ENCODE results near the gene TCF25.
"Not testable (repeated sequence)": the region's sequence is repeated elsewhere in the genome, so short reads cannot be mapped to it uniquely, and the experiment has no call there.

Gene TCF25

DNA sequence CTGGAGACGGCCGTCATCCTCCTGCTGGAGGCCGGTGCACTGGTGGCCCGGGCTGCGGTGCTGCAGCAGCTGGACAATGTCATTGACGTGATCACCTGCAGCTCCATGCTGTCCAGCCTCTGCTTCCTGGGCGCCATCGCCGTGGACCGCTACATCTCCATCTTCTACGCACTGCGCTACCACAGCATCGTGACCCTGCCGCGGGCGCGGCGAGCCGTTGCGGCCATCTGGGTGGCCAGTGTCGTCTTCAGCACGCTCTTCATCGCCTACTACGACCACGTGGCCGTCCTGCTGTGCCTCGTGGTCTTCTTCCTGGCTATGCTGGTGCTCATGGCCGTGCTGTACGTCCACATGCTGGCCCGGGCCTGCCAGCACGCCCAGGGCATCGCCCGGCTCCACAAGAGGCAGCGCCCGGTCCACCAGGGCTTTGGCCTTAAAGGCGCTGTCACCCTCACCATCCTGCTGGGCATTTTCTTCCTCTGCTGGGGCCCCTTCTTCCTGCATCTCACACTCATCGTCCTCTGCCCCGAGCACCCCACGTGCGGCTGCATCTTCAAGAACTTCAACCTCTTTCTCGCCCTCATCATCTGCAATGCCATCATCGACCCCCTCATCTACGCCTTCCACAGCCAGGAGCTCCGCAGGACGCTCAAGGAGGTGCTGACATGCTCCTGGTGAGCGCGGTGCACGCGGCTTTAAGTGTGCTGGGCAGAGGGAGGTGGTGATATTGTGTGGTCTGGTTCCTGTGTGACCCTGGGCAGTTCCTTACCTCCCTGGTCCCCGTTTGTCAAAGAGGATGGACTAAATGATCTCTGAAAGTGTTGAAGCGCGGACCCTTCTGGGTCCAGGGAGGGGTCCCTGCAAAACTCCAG is 46.4 kb downstream of the TCF25 start:
- DNase-seq (ENCODE audit: low read depth in 1 of 2, low spot score in 1 of 2), result no peak

DNA sequence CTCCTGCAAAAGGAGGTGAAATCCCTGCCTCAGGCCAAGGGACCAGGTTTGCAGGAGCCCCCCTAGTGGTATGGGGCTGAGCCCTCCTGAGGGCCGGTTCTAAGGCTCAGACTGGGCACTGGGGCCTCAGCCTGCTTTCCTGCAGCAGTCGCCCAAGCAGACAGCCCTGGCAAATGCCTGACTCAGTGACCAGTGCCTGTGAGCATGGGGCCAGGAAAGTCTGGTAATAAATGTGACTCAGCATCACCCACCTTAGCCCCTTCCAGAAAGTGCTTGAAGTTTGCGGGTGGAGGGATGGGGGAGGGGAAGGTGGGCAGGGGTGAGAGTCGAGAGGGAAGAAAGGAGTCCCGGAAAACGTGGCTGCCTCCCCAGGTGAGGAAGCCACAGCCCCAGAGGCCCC is 47.3 kb downstream of the TCF25 start:
- no peak for DNase-seq (ENCODE audit: low read depth in 1 of 2, low spot score in 1 of 2)

DNA sequence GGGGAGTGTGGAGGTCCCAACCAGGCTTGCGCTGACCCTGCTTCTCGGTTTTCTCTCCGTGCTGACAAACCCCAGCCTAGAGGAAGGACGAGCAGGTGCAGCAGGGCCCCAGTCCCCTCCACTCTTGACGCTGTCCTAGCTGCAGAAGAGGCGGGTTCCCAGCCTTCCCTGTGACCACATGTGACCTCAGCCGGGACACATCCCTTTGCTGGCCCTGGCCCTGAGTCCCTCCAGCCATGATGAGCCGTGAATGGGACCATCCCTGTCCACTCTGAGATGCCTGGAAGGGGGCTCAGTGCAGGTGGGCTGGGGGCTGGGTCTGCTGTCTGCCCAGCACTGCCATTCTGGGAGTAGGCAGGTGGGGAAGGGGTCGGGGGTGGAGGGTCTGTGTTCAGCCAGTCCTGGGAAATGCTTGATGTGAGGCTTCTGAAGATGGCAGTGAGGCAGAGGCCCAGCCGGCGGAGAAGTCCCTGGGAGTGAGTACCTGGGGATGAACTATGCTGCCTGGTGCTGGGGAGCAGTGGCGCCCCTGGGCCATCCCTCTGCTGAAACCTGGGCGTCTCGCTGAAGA is 47.8 kb downstream of the TCF25 start:
- DNase-seq (ENCODE audit: low read depth in 1 of 2, low spot score in 1 of 2), result no peak

DNA sequence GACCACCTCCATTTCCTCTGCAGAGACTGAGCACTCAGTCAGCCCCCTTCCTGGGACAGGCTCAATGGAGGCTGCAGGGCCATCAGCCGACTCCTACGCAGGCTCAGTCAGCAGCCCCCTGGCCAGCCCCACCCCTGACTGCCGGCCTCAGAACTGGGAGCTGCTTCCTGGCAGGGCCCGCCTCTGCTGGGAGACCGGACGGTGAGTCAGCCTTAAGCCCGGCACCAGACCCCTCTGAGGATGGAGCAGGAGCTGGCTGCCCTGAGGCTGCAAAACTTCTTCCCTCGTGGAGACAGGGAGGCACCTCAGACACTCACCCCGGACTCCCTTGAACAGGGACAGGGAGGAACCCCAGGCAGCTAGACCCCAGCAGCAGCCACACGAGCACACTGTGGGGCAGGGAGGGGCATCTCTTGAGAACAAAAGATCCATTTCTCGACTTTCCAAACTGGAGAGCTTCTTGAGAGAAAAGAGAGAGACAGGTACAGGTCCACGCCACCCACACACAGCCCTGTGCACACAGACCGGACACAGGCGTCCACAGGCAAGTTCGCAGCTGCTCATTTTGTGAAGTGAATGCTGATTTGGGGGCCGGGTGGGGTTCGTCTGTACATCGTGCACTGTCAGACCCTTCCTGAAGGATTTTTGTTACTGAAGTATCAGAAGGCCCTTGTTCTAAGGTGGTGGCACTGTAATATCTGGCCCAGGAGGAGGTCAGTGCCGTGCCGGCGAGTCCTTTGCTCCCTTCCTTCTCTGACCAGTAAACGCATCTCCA is 48.5 kb downstream of the TCF25 start:
- no peak for DNase-seq (ENCODE audit: low read depth in 1 of 2, low spot score in 1 of 2)

DNA sequence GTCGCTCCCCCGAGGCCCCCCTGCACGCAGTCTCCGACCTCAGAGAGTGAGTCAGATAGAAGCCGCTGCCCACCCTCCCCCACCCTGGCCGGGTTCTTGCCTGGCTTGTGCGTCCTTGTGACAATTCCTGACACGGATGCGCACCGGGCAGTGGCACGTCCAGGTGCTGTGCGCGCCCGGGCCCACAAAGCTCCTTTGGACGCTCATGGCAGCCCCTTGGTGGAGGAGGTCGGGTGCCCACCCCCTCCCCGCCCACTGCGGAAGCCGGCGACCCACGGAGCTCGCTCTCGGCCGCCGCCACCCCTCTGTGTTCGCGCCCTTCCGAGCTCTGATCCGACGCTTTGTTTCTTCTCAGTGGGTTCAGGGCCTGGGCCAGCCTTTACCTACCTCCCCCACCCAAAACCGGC is 49.1 kb downstream of the TCF25 start:
- DNase-seq (ENCODE audit: low read depth in 1 of 2, low spot score in 1 of 2), result no peak

DNA sequence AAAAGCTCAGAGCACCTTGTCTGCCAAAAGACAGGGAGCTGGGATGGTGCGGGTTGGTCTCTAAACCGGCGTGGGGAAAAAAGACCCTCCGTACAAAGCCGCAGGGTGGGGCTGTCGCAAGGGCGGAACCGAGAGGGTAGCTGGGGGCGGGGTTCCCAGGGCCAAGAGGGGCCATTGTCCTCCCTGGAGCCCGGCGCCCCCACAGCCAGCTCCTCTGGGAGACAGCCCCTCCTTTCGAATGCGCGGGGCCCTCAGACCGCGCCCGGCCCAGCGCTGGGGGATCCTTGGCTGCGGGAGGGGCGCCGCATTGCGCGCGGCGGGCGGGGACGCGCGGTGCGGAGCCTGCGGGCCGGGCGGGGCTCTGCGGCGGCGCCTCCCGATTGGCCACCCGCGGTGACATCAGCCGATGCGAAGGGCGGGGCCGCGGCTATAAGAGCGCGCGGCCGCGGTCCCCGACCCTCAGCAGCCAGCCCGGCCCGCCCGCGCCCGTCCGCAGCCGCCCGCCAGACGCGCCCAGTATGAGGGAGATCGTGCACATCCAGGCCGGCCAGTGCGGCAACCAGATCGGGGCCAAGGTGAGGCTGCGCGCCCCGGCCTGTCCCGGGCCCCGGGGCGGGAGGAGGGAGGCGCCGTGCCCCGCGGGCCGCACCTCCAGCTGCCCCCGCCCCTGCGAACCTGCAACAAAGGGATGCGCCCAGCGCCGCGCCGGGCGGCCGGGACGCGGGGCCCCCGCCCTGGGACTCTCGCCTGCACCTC is 49.7 kb downstream of the TCF25 start, which contains the start of gene TUBB3:
TUBB3 (plus strand) TSS at position 459 of the 756 bp plus-strand sequence; CDS start at position 519, 60 bp downstream.
- no peak for DNase-seq (ENCODE audit: low read depth in 1 of 2, low spot score in 1 of 2)

DNA sequence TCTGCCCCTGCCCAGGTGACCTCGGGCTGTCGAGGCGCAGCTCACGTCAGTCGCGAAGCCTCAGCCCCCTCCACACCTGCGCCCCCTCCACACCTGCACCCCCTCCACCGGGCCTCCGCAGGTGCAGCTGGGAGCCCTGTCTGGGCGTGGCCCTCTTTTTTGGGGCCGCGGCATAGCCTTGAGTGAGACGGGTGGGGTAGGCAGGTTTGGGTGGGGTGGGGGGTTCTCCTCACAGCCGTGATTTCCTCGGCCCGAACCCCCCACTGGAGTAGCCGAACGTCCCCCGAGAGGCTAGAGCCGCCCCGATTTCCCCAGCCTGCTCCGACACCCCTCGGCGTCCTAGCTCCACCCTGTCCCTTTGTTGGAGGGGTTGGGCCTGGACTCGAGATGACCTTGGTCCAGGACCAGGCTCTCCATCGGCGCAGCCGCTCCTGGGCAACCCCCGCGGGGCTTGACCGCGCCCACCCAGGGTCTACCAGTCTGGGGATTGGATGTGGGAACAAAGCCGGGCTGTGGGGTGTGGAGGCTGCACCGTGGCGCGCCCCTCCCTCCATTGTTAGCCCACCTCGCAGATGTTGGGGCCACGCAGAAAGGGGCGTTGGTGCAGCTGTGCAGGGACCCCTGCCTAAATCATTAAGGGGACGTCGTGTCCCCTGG is 50.4 kb downstream of the TCF25 start:
- no peak for DNase-seq (ENCODE audit: low read depth in 1 of 2, low spot score in 1 of 2)

DNA sequence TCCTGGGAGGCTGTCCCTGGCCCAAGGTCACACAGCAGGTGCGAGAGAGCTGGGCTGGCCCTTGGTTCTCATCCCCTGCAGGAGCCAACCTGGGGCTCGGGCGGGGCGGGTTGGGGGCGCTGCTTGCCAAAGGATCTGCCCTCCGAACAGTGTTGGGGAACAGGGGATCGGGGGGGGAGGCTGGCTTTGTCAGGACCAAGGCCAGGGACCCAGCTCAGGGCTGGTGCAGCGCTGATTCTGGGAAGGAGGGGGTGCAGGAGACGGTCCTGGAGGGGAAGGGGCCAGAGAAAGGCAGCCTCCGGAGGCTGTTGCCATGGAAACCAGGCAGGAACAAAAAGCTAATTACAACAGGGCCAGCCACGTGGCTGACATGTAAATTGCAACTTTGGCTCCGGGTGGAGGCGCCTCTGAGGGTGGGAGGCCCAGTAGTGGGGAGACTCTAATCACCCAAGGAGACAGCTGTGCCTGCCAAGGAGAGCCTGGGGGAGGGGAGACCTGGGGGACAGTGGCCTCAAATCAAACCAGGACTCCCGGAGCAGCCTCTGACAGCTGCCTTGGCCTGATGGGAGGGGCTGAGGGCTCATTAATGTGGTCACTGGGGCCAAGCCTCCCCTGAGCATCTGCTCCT is 51.0 kb downstream of the TCF25 start:
- DNase-seq (ENCODE audit: low read depth in 1 of 2, low spot score in 1 of 2), result no peak

DNA sequence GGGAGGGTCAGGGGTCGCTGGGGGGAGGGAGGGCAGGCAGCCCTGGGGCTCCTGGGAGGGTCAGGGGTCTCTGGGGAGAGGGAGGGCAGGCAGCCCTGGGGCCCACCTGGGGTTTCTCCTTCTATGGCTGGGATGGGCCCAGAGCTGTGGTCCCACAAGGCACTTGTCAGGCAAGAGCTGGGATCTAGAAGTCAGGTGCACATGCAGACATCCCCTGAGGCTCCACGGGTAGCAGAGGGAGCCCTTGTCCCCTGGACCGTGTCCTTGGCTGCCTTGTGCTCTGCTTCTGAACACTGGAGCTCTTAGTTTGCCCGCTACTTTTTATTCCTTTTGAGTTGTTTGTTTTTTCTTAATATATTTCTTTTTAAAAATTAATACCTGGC is 51.5 kb downstream of the TCF25 start:
- no peak for DNase-seq (ENCODE audit: low read depth in 1 of 2, low spot score in 1 of 2)

DNA sequence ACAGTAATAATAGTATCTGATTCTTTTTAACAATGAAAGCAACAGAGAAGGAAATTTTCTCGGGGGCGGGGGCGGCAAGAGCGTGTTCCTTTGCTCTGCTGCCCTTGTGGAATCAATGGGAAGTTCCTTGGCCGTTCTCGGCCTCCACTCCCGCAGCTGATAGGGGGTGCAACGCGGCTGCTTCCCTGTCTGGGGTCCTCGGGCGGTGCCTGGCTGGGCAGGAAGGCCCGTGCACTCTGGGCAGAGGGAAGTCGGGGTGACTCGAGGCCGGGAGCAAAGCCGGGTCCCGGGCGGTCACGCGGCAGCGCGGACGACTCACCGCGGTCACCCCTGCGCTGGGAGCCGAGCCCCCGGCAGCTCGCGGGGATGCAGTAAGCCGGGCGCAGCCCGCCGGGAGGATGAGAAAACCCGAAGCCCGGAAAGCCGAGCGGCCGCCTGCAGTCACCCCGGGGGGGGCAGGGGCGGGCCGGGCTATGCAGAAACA is 52.2 kb downstream of the TCF25 start:
- no peak for DNase-seq (ENCODE audit: low read depth in 1 of 2, low spot score in 1 of 2)

DNA sequence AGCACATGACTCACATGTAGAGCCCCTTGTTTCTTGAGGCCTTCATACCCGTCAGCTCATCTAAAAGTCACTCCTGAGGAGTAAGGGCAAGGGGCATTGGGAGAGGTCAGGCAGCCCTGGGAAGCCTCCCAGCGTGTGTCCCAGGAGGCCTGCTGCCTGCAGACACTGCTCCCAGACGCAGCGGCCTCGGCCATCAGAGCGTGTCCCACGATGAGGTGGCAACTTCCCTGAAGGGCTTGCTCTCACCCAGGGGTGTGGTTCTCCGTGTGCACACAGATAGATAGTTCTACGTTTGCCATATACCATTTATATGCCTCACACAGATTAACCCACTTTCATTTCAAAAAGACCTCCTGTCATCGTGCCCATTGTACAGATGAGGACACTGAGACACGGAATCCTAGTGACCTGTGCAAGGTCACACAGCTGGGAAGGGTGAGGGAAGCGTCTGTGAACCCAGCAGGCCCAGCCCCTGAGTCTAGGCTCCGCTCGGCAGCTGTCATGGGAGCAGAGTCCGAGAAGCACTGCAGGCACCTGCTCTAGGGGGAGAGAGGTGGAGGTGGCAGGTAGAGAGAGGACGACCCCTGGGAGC is 58.0 kb downstream of the TCF25 start:
- DNase-seq (ENCODE audit: low read depth in 1 of 2, low spot score in 1 of 2), result no peak

DNA sequence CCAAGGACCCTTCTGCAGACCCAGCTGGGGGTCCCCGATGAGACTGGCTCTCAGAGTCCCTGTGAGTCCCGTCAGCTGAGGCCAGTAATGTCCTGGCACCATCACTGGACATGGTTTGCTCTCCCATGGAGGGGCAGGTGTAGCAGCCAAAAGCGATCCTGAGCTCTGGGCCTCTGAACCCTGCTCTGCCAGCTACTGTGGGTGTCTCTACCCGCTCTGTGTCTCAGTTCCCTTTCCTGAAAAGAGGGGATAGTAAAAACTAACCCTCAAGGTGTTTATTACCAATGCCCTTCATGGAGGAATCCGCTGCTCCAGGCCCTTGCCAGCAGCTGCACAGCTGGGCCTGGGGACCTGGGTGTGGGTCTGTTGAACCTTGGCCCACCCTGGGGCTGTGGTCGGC is 58.6 kb downstream of the TCF25 start:
- no peak for DNase-seq (ENCODE audit: low read depth in 1 of 2, low spot score in 1 of 2)

DNA sequence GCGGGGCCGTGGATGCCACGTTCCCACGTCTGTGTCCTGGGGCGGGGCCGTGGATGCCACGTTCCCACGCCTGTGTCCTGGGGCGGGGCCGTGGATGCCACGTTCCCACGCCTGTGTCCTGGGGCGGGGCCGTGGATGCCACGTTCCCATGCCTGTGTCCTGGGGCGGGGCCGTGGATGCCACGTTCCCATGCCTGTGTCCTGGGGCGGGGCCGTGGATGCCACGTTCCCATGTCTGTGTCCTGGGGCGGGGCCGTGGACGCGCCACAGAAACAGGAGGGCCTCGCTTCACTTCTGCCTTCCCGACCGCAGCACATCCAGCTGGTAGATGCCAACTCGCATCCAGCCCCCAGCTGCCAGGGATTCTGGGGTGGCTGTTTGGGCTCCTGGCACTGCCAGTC is 60.6 kb downstream of the TCF25 start:
- DNase-seq (ENCODE audit: low read depth in 1 of 2, low spot score in 1 of 2), result not testable (repeated sequence)

DNA sequence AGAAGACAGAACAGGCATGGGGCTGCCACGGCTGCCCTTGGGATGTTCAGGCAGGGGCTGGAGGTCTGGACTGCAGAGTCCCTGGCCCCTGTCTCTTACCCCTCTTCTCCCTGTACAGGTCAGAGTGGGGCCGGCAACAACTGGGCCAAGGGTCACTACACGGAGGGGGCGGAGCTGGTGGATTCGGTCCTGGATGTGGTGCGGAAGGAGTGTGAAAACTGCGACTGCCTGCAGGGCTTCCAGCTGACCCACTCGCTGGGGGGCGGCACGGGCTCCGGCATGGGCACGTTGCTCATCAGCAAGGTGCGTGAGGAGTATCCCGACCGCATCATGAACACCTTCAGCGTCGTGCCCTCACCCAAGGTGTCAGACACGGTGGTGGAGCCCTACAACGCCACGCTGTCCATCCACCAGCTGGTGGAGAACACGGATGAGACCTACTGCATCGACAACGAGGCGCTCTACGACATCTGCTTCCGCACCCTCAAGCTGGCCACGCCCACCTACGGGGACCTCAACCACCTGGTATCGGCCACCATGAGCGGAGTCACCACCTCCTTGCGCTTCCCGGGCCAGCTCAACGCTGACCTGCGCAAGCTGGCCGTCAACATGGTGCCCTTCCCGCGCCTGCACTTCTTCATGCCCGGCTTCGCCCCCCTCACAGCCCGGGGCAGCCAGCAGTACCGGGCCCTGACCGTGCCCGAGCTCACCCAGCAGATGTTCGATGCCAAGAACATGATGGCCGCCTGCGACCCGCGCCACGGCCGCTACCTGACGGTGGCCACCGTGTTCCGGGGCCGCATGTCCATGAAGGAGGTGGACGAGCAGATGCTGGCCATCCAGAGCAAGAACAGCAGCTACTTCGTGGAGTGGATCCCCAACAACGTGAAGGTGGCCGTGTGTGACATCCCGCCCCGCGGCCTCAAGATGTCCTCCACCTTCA is 61.5 kb downstream of the TCF25 start:
- DNase-seq (ENCODE audit: low read depth in 1 of 2, low spot score in 1 of 2), result no peak

DNA sequence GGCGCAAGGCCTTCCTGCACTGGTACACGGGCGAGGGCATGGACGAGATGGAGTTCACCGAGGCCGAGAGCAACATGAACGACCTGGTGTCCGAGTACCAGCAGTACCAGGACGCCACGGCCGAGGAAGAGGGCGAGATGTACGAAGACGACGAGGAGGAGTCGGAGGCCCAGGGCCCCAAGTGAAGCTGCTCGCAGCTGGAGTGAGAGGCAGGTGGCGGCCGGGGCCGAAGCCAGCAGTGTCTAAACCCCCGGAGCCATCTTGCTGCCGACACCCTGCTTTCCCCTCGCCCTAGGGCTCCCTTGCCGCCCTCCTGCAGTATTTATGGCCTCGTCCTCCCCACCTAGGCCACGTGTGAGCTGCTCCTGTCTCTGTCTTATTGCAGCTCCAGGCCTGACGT is 62.2 kb downstream of the TCF25 start:
- DNase-seq (ENCODE audit: low read depth in 1 of 2, low spot score in 1 of 2), result not testable (repeated sequence)

DNA sequence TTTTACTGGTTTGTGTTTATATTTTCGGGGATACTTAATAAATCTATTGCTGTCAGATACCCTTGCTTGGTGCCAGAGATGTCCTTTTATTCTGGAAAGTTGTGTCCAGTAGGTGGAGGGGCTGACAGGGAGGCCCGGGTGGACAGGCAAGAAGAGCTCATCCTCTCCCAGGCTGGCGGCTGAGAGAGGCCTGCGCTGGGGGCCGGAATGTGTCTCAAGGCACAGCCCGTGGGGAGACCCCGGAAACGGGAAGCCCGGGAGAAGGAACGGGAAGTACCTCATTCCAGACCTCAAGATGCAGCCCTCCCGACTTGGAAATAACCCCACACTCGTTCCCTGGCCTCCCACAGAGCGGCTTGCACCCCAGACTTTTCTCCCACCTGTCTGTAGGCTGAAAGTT is 62.6 kb downstream of the TCF25 start:
- no peak for DNase-seq (ENCODE audit: low read depth in 1 of 2, low spot score in 1 of 2)

DNA sequence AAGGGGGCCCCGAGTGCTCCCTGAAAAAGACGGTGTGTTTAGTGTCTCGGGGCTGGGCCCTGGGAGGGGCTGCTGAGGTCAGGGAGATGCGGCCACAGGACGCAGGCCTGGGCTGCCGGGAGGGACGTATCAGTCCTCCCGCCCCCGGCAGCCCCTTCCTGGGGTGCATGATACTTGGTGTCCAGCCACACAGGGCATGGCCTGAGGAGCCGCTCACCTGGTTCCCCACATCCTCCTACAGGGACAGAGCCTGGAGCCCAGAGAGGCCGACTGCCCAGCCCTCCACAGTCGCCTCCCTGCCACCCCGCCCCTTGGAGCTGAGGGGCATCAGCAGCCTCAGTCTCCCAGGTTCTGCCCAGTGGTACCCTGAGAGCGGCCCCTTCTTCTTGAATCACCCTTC is 63.1 kb downstream of the TCF25 start:
- DNase-seq (ENCODE audit: low read depth in 1 of 2, low spot score in 1 of 2), result no peak

DNA sequence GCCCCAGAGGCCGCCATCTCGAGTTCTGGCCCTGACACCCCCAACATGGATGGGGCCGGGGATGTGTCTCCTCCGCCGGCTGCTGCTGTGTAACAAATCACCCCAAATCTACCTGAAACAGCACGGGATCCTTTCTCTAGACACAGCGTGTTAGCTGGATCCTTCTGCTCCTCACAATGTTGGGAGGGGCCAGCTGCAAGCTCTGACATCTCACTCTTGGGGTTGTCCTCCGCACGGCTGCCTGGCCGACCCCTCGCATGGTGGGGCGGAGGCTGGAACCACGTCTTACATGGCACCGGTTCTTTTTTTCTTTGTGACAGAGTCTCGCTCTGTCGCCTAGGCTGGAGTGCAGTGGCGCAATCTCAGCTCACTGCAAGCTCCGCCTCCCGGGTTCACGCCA is 63.6 kb downstream of the TCF25 start:
- no peak for DNase-seq (ENCODE audit: low read depth in 1 of 2, low spot score in 1 of 2)

All from stimulated activated CD4-positive, alpha-beta T cell treated with anti-CD3 and anti-CD28 coated beads, Interleukin-15, amount 100 ng/mL, for 1 hour (primary cell).